ENCODE results near the gene GALNT17.

The GALNT17 gene

GRCh38 chr7:71517940-71518699 lies 386.2 kb downstream of the GALNT17 start:
- DNase-seq, result no peak

- no peak for DNase-seq
Observed at GRCh38 chr7:71518880-71519279, 386.9 kb downstream of the GALNT17 start.

DNA sequence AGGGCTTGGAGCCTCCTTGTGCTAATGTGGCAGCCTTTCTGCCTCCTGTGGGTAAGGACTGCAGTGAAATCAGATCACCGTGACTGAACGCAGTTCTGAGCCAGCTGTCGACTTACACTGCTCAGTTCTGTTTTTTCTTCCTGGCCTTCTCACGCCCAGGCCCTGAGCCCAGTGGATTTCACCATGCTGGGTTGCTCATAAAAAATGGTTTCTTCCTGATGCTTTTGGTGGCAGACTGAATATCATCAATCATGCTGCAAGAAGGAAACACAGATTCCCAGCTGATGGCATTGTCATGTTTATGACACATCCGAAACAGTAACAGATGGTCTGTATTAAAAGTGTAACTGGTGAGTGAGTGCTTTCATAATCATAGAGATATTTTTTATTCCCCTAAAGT lies 389.6 kb downstream of the GALNT17 start:
- no peak for DNase-seq

DNA sequence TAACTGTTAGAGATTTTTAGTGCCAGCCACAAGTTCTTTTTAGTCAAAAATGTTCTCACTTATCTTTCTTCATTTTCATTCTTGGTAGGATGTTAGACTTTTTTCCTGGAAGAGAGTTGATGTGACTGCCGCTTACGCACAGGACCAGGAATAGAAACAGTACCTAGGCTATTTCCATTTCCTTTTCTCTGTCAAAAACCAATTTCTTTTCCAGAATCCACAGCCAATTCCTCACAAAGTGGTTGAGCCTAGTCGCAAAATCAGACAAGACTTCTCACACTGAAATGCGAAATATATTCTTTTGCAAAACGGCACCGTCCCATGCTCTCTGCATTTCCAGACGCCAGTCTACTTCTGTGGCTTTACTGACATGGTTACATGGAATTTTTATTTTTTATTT lies 394.2 kb downstream of the GALNT17 start:
- DNase-seq, result no peak

DNA sequence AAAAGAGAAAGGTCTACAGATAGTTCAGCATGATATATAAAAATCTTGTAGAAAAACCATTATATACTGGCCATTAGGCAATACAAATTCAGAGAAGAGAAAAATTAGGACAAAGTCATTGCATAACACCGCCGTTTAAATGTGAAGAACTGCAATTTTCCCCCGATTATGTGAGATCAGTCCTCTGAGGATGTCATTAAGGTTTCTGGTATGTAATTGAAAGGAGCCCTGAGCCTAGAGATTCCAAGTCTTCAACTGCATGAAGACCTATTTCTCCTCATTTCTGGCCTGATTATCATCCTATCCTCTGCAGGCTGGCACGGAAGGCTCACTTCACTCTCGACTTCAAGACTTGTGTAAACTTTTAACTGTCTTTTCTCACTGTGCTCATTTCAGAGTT lies 395.3 kb downstream of the GALNT17 start:
- no peak for DNase-seq

DNA sequence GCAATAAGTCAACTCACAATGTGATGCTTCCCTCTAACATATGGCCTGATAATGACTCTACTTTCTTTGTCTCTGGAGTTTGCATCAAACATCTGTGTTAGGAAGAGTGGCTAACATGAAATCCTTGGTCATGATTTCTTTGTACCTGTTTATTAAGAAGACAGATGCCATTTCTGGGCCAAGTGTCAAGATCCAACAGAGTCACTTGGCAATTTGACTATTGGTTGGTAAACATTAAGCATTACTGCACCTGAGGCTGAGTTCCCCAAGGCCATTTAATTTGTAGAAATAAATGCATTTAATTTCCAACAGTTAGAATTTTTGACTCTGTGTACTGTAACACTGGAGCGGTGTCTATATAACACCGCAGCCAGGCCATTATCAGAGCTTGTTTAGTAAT lies 403.7 kb downstream of the GALNT17 start:
- DNase-seq, result no peak

DNA sequence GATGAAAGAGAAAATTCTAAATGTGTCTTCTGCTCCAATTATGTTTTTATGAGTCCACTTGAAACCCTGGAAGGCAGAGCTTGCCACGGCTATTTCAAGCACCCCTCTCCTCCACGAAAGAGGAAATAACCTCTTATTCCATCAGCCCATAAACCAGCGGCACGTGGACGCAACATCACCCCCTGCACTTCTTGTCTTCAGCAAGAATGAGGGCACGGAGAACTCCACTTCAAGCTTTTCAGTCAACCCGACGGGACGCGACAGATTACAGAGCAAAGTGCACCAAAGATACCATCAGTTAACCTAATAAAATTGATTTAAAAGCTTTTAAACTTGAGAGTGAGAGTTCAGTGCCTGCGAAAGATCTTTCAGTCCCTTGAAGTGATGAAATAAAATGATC lies 406.3 kb downstream of the GALNT17 start:
- no peak for DNase-seq

- no peak for DNase-seq
Observed at GRCh38 chr7:71539615-71540014, 407.7 kb downstream of the GALNT17 start.

GRCh38 chr7:71541707-71542353 lies 409.9 kb downstream of the GALNT17 start:
- no peak for DNase-seq

DNA sequence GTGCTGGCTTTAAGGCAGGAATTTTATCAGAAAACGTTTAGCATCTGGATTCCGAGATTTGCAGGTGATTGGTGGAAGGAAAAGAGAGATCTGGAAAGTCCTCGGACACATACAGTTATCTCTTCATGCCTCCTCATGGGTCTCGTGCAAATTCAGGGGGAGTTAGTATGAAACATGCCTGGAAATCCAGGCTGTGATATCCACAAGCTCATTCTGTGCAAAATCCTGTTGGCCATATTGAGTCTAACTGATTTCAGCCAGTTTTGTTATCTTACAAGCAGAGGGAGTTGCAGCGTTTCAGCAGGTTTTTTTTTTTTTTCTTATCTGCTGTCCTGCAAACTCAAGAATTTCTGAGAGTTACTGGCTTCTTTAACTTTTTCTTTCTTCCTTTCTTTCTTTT lies 411.5 kb downstream of the GALNT17 start:
- no peak for DNase-seq

DNA sequence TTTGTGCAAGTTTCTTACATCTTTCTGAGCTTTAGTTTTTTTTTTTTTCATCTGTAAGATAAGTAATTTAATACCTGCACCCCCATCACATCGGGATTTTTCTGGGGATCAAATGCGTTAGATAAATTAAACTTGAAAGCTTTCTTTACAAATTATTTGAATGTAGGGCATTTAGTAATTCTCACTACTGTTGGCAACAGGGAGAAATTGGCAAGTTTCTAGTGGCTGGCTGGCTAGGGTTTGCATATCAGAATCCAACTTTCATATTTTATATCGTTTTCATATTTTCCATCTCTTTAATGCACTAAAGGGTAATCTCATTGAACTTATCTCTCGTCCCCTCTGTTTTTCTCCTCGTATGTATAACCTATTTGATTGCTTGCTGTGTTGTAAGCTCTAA lies 412.9 kb downstream of the GALNT17 start:
- no peak for DNase-seq

DNA sequence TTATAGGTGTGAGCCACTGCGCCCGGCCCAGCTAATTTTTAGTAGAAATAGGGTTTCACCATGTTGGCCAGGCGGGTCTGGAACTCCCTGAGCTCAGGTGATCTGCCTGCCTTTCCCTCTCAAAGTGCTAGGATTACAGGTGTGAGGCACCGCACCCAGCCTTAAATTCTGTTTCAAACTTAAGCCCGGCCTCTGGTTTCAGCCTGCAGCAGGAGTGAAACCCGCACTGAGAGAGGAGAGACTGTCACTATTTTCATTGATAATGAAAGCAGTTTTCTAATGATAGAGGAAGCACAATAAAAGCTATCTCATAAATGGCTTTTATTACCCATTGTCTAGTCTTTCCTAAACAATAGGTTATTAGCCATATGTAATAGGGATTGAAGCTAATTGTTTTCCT lies 415.5 kb downstream of the GALNT17 start:
- DNase-seq, result no peak

GRCh38 chr7:71548746-71549145 lies 416.8 kb downstream of the GALNT17 start:
- no peak for DNase-seq

DNA sequence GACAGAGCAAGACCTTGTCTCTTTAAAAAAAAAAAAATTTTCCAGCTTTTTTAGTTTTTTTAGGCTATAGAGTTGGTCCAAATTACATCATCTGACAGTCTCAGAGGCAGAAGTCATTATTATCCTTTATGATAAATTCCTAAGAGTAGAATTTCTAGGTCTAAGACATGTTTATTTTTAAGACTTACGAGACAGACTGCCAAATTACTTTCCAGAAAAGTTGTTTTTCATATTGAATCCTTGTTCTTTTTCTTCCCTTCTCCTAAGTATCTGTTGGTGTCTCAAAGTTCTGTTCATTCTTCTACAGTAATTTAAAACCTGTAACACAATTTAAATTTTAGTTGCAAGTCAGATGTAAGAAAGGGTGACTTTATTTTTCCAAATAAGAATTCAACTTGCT lies 421.4 kb downstream of the GALNT17 start:
- no peak for DNase-seq

DNA sequence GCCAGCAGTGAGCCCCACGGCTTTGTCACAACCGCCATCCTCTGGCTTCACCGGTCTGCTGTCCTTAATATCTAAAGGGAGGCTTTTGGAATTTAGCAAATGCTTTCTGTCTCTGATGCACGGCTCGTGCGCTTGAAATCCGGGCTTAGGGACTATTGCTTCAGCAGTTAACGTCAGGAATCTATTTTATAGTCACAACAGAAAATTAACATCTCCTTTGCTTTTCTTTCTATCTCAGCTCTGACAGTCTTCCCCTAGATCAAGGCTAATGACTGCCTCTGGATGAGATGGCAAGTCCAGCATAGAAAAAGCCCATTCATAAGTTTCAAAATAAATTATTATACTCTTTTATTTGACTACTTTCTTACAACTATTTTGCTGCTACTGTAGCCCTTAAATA lies 423.8 kb downstream of the GALNT17 start:
- DNase-seq, result no peak

GRCh38 chr7:71558806-71559613 lies 427.1 kb downstream of the GALNT17 start:
- DNase-seq, result no peak

DNA sequence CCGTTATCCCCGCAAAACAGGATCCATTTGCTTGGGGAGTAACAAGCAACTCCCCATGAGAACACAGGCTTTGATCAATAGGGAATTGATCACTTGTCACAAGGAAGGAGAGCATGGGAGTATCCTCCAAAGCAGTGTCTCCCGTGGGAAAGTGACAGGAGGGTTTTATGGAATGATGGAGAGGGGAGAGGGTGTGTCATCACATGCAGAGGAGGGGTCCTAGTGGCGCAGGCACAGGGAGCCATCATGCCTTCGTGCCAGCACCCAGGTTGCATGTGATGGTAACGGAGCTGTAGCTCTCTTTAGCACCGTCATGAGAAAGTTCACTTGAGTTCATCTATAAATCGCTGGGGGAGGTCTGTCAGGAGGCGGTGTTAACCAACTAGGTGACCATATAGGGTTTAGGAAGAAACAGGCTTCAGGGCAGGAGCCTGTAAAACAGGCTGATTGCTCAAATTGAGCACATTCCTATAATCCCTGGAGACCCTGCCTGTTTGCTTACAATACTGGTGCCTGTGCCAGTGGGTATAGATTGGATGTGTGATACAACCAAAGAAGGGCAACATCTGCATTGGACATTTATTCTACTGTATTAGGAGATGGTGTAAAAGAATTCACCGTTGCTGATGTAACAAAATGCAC lies 428.5 kb downstream of the GALNT17 start:
- no peak for DNase-seq

DNA sequence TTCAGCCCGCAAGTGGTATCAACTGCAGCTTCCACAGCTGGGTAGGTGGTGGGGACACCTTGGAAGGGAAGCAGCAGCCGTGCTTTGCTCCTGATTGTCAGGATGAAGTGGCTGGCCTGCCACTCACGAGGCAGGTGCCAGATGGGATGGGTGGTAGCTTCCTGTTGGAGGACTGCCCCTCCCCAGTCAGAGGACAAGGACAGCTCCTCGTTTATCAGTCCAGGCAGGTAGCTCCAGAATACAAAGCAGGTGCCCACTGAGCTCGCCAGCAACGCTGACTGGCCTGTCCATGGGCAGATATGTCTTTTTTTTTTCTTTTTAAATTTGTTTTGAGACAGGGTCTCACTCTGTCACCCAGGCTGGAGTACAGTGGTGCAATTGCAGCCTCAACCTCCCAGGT lies 431.3 kb downstream of the GALNT17 start:
- no peak for DNase-seq

- DNase-seq, result no peak
Observed at GRCh38 chr7:71566376-71566775, 434.4 kb downstream of the GALNT17 start.

DNA sequence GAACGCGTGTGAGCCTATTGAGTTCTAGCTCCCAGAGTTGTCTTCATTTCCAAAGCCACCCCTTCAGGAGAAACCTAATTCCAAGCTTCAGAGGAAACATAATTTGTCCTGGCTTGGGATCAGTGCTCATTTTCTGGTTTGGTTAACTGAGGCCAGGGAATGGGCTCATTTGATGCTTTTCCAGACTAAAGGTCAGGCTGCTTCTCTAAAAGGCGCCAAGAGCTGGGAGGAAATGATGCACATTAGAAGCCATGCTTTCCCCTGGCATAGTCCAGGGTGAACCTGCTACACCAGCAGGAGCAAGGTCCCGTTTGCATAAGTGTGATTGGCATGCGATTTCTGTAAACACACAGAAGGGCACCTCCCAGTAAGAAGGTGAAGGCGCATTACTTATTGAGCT lies 435.0 kb downstream of the GALNT17 start:
- DNase-seq, result no peak

GRCh38 chr7:71574153-71574860 lies 442.4 kb downstream of the GALNT17 start:
- no peak for DNase-seq

- no peak for DNase-seq
Observed at GRCh38 chr7:71580027-71580426, 448.1 kb downstream of the GALNT17 start.

DNA sequence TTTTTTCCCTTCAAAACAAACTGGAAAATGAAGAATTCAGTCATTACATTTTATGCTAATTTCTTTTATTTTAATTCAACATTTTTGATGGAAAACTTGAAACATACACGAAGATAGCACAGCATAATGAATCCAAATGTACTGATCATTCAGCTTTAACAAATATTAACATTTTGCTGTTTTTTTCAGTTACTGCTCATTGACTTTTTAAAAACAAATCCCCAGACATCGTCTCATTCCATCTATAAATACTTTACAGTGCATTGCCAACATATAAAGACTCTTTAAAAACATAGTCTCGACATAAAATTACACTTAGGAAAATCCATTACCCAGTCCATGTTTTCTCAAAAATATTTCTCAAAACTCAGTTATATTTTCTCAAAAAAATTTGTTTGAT lies 452.3 kb downstream of the GALNT17 start:
- DNase-seq, result no peak

Data from NCI-H1436 (cell line).